22Rv1 (cell line): ENCODE measurements around the gene PPP2R5E.

Experiments
- ZFX ChIP-seq: fragments of 450-650 bp; IDR thresholded peaks from 2 replicates; pipeline ENCODE4 v1.6.1; 2017; ENCODE audit warnings: antibody characterized with exemption, borderline replicate concordance
- TF ChIP-seq, protein P1 (sequence below): fragments of 450-650 bp; IDR thresholded peaks from 2 replicates; pipeline ENCODE4 v1.5.1; 2017; ENCODE audit warnings: mild to moderate bottlenecking

DNA sequence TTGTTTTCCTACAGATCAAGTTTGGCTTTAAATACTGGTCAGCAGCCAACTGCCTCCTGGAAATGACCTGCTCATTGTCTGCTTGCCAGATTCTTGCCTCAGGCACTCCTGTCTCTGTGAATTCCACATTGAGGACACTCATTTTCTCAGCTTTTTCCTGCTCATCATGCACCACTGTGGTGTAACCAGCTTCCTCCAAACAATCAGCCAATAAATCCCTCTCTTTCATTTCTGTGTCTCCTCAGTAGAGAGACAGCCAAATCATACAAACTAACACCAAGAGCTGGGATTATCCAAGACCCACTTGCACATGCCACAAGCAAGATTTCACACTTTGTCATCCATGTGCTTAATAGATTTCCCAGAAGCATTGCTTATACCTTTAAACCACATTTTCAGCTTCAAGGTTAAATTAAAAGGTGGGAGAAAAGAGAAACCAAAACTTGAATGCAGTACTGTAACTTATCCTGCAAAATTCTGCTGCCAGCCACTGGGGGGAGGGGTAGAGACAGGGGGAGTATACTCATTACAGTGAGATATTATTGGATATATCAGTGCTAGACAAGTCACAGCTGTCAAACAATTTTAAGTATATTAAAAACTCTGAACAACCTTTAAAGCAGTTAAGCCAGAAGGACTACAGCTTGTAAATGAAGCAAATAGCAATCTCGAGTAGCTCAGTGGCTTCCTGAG, 105.0 kb downstream of the PPP2R5E start:
- TF ChIP-seq, protein P1, sequence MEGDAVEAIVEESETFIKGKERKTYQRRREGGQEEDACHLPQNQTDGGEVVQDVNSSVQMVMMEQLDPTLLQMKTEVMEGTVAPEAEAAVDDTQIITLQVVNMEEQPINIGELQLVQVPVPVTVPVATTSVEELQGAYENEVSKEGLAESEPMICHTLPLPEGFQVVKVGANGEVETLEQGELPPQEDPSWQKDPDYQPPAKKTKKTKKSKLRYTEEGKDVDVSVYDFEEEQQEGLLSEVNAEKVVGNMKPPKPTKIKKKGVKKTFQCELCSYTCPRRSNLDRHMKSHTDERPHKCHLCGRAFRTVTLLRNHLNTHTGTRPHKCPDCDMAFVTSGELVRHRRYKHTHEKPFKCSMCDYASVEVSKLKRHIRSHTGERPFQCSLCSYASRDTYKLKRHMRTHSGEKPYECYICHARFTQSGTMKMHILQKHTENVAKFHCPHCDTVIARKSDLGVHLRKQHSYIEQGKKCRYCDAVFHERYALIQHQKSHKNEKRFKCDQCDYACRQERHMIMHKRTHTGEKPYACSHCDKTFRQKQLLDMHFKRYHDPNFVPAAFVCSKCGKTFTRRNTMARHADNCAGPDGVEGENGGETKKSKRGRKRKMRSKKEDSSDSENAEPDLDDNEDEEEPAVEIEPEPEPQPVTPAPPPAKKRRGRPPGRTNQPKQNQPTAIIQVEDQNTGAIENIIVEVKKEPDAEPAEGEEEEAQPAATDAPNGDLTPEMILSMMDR: peak; percentile 52
- no peak for TF ChIP-seq ZFX
